GM12874 (cell line): ENCODE results near the gene ARFGAP2.

Source experiments
- CTCF ChIP-seq: IDR thresholded peaks from 2 replicates; pipeline ENCODE4 v1.5.1; 2011; ENCODE audit warnings: low read depth, mild to moderate bottlenecking, control low read depth, low read length, moderate library complexity; ENCODE audit not compliant: insufficient read depth

Gene ARFGAP2

DNA sequence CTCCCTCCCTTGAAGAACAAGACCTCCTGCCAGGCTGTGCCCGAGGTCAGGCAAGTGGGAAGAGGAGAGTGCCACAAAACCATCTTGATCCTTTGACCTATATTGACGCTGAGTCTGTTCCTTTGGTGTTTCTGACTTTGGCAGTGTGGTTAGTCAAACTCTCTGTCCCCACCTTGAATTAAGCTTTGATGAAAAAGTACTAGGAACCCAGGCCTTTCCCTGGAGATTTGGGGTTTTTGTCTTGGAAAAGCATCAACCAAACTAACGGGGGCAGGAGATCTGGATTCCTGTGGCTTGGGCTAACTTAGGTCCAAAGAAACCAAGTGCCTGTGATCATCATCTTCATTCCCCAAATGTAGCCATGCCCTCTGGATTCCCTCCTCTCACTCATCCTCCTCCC, 40.4 kb downstream of the ARFGAP2 start:
- TF ChIP-seq CTCF = no peak

DNA sequence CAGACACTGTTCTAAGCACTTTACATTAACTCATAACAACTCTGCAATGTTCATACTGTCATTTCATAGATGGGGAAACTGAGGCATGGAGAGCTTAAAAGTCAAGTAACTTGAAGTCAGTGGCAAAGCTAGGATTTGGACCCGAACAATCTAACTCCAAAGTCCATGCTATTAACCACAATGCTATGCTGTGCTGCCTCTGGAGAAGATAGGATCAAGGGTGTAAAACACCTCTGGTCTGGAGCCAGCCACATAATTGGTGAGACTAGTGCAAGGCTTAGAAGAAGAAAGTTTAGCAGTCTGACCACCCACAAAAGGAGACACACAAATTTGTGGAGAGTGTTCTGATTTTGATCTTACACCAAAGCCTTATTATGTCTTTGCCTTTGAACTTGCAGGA, 43.7 kb downstream of the ARFGAP2 start:
- no peak for TF ChIP-seq CTCF

DNA sequence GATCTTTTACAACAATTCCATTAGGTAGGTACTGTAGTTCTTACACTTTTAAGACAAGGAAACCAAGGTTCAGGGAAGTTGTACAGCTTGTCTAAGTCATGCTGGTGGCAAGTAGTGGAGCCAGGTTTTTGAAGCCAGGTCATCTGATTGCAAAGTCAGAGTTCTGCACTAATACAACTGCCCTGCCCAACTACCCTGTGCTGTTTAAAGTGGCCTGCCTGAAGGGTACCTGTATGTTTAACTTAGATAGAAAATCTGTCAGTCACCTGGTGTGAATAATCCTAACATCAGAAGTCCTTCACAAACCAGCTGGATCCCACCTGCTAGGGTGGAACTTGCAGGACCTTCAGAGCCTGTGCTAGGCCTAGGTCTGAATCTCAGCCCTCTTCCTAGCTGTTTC, 44.2 kb downstream of the ARFGAP2 start:
- TF ChIP-seq CTCF = no peak

- TF ChIP-seq CTCF = no peak
These were observed 45.5 kb downstream of the ARFGAP2 start for GRCh38 chr11:47131136-47131535.

GRCh38 chr11:47130543-47130942, 46.1 kb downstream of the ARFGAP2 start:
- no peak for TF ChIP-seq CTCF

DNA sequence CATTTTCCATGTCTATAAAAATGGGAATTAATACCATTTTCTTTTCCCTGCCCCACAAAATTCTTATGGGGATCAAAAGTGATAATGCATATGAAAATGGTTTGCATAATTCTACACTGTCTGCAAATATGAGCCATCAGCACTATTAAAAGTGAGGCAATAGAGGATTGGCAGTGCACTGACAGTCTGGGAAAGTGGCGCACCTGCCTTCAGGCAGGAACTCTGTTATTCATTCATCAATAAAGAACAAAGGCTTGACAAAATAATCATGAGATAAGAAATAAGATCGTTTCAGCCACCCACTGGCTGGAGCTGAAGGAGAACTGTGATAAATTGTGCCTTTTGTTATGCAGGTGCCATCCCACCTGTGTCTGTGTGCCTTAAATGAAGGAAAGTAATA, 49.5 kb downstream of the ARFGAP2 start:
- TF ChIP-seq CTCF = no peak

DNA sequence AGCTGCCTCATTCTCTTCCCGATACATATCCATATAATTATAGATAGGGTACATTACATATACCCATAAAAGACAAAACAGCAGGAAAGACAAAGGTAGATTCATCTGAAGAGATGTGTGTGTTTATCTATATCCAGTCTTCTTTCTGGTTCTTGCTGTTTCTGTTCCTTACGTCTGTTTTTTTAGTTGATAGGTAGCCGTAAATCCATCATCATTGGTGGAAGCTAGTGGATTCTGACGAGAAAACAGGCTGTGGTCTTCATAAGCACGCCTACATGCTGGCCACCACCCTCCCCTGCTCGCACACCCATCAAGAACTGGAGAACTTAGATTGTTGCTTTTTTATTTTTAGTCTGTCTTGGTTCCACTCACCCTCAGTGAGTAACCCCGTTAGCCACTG, 51.6 kb downstream of the ARFGAP2 start:
- TF ChIP-seq CTCF = no peak

- TF ChIP-seq CTCF = no peak
These were observed 52.0 kb downstream of the ARFGAP2 start for GRCh38 chr11:47124675-47125074.
